Panc1 (cell line): ENCODE measurements around the gene TRIM41. TPM values are rescaled to one million over a fixed set of nuclear protein-coding genes. Genes with fewer than 3 reads are reported as not detected.
"Not testable (repeated sequence)": the region's sequence is repeated elsewhere in the genome, so short reads cannot be mapped to it uniquely, and the experiment has no call there.

Source experiments
- ATAC-seq: fragments of 200-7000 bp; cut with Tn5 transposase; 2 replicates; pipeline ENCODE4 v1.9.1; 2020; ENCODE audit warnings: mild to moderate bottlenecking, moderate library complexity
- BruUV-seq: library from RNA; stranded (reverse); fragments of 400-500 nt; replicated peaks from 2 replicates; lab custom pipeline; 2021; lab: Mats Ljungman, UMichigan
- CTCF ChIA-PET: fragments of 300-600 bp; sonication (Branson Sonifier 250); formaldehyde crosslinking; loops from one replicate; lab custom pipeline; 2022; ENCODE audit warnings: antibody characterized with exemption; lab: Charles Lee
- POLR2A ChIA-PET: fragments of 300-600 bp; sonication (Branson Sonifier 250); formaldehyde crosslinking; loops from one replicate; lab custom pipeline; 2022; ENCODE audit warnings: antibody characterized with exemption; lab: Charles Lee
- DNase-seq: peaks from one replicate; pipeline ENCODE4 v3.0.0-alpha.2; 2010; ENCODE audit warnings: low read depth, low spot score
- H3K27ac ChIP-seq: 2 replicates; pipeline ENCODE4 v1.5.1; 2011; ENCODE audit warnings: mild to moderate bottlenecking, low read length, inconsistent platforms
- H3K27me3 ChIP-seq: fragments of 200-500 bp; sonication (Bioruptor generic); 2 replicates; pipeline ENCODE4 v1.6.0; 2014; ENCODE audit warnings: low read length, inconsistent platforms; ENCODE audit not compliant: control insufficient read depth, insufficient read depth
- H3K36me3 ChIP-seq: fragments of 200-500 bp; sonication (Bioruptor generic); 2 replicates; pipeline ENCODE4 v1.5.1; 2014; ENCODE audit warnings: inconsistent platforms, mild to moderate bottlenecking, low read length, moderate library complexity; ENCODE audit not compliant: control insufficient read depth, insufficient read depth
- H3K4me1 ChIP-seq: 2 replicates; pipeline ENCODE4 v1.5.1; 2011; ENCODE audit warnings: inconsistent platforms, mild to moderate bottlenecking, low read length, moderate library complexity; ENCODE audit not compliant: control insufficient read depth, insufficient read depth
- H3K4me3 ChIP-seq, 2 experiments: 2 replicates each; pipeline ENCODE4 v1.5.1; 2011 to 2012; ENCODE audit warnings: low read depth in 2 of 2, low read length in 2 of 2, mild to moderate bottlenecking in 2 of 2, inconsistent platforms in 1 of 2, moderate library complexity in 1 of 2
- H3K9me3 ChIP-seq: fragments of 200-500 bp; sonication (Bioruptor generic); 2 replicates; pipeline ENCODE4 v1.5.1; 2014; ENCODE audit warnings: low read depth, mild to moderate bottlenecking, inconsistent platforms, low read length, moderate library complexity; ENCODE audit not compliant: control insufficient read depth, insufficient read depth
- POLR2AphosphoS5 ChIP-seq: IDR thresholded peaks from 2 replicates; pipeline ENCODE4 v1.6.1; 2012; ENCODE audit warnings: mild to moderate bottlenecking, low read depth, low read length, moderate library complexity
- SIN3A ChIP-seq: IDR thresholded peaks from 2 replicates; pipeline ENCODE4 v1.6.1; 2012; ENCODE audit warnings: low read depth, mild to moderate bottlenecking, low read length, moderate library complexity, borderline replicate concordance; ENCODE audit not compliant: insufficient read depth
- TCF7L2 ChIP-seq: IDR thresholded peaks from 2 replicates; pipeline ENCODE4 v1.6.1; 2011; ENCODE audit warnings: mild to moderate bottlenecking, low read depth, low read length, inconsistent platforms
- in situ Hi-C: cut with HindIII; loops from 2 replicates; pipeline ENCODE4 v1.10.0; 2016; ENCODE audit warnings: low sequenced_read_pairs, low pct_unique_long_range_greater_than_20kb
- intact Hi-C: fragments of 100-400 bp; cut with micrococcal nuclease; formaldehyde crosslinking; loops from one replicate; pipeline ENCODE4 v1.10.0; 2022; ENCODE audit not compliant: unreplicated experiment
- total RNA-seq: library from RNA; stranded (reverse); gene quantifications from one replicate; pipeline ENCODE4 v1.2.1, GENCODE V29; 2021; ENCODE audit not compliant: unreplicated experiment
- TF ChIP-seq, protein P1 (sequence below): fragments of 450-650 bp; IDR thresholded peaks from 2 replicates; pipeline ENCODE4 v1.5.1; 2017; ENCODE audit warnings: mild to moderate bottlenecking
- TF ChIP-seq, protein P2 (sequence below), 2 experiments: IDR thresholded peaks; 2 replicates each; pipeline ENCODE4 v1.6.1; 2011 to 2012; ENCODE audit warnings: low read depth in 2 of 2, control low read depth in 1 of 2, low read length in 1 of 2, mild to moderate bottlenecking in 1 of 2, moderate library complexity in 1 of 2; ENCODE audit not compliant: insufficient read depth in 1 of 2

TRIM41 gene
- total RNA-seq, 1 experiment from 2014 or later: 58.3 TPM

DNA sequence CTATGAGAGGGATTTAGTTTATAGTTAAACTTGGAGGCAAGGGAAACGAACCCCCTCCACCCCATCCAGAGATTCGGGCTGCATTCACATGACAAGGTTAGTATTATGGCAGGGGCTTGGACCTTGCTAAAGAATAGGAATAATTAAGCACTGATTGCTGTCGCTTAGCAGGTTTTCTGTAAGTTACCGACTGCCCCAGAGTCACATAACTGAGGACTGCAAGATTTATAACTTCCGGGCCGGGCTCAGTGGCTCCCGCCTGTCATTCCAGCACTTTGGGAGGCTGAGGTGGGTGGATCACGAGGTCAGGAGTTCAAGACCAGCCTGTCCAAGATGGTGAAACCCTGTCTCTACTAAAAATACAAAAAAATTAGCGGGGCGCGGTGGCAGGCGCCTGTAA lies 44.8 kb downstream of the TRIM41 start:
- H3K9me3 ChIP-seq, H3K27me3 ChIP-seq, H3K4me1 ChIP-seq, DNase-seq, ATAC-seq, intact Hi-C loops, in situ Hi-C loops, BruUV-seq, H3K36me3 ChIP-seq, CTCF ChIA-PET, POLR2A ChIA-PET, H3K27ac ChIP-seq, H3K4me3 ChIP-seq: not testable (repeated sequence)

DNA sequence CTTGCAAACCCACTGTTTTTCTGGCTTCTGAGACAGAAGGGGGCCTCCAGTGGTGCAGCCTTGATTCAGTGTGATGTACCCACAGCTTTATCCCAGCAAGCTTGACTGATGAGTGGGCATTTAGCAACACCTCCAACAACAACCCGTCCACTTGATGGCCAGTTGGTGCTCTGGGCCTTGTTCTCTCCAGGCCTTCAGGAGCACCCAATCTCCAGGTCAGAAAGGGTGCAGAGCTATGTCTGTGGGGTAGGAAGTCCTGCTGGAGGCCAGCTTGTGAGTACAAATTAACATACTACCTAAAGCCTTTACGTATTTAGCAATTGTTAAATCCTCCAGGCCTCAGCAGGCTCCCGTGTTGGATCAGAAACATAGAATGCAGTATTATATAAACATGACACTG lies 48.0 kb downstream of the TRIM41 start:
- POLR2A ChIA-PET: no interaction called here
- DNase-seq (no peak), ATAC-seq (no peak)
- Histone ChIP-seq H3K27ac (no peak overlapping the region), H3K9me3 (no peaks in the 10 kb centered on the region), H3K27me3 (no peaks in the 10 kb centered on the region), H3K4me1 (no peaks in the 10 kb centered on the region), H3K36me3 (no peaks in the 10 kb centered on the region), H3K4me3 (no peak overlapping the region)
- TF ChIP-seq, protein P1, sequence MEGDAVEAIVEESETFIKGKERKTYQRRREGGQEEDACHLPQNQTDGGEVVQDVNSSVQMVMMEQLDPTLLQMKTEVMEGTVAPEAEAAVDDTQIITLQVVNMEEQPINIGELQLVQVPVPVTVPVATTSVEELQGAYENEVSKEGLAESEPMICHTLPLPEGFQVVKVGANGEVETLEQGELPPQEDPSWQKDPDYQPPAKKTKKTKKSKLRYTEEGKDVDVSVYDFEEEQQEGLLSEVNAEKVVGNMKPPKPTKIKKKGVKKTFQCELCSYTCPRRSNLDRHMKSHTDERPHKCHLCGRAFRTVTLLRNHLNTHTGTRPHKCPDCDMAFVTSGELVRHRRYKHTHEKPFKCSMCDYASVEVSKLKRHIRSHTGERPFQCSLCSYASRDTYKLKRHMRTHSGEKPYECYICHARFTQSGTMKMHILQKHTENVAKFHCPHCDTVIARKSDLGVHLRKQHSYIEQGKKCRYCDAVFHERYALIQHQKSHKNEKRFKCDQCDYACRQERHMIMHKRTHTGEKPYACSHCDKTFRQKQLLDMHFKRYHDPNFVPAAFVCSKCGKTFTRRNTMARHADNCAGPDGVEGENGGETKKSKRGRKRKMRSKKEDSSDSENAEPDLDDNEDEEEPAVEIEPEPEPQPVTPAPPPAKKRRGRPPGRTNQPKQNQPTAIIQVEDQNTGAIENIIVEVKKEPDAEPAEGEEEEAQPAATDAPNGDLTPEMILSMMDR: no peak
- TF ChIP-seq POLR2AphosphoS5: no peak
- TF ChIP-seq SIN3A: no peak
- no peak for TF ChIP-seq TCF7L2
- TF ChIP-seq, protein P2, sequence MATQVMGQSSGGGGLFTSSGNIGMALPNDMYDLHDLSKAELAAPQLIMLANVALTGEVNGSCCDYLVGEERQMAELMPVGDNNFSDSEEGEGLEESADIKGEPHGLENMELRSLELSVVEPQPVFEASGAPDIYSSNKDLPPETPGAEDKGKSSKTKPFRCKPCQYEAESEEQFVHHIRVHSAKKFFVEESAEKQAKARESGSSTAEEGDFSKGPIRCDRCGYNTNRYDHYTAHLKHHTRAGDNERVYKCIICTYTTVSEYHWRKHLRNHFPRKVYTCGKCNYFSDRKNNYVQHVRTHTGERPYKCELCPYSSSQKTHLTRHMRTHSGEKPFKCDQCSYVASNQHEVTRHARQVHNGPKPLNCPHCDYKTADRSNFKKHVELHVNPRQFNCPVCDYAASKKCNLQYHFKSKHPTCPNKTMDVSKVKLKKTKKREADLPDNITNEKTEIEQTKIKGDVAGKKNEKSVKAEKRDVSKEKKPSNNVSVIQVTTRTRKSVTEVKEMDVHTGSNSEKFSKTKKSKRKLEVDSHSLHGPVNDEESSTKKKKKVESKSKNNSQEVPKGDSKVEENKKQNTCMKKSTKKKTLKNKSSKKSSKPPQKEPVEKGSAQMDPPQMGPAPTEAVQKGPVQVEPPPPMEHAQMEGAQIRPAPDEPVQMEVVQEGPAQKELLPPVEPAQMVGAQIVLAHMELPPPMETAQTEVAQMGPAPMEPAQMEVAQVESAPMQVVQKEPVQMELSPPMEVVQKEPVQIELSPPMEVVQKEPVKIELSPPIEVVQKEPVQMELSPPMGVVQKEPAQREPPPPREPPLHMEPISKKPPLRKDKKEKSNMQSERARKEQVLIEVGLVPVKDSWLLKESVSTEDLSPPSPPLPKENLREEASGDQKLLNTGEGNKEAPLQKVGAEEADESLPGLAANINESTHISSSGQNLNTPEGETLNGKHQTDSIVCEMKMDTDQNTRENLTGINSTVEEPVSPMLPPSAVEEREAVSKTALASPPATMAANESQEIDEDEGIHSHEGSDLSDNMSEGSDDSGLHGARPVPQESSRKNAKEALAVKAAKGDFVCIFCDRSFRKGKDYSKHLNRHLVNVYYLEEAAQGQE (IDR thresholded peaks at IDR 0.05; ENCODE audit: insufficient read depth in 1 of 2, low read depth in 2 of 2, low read length in 1 of 2): no peak
- intact Hi-C loops (no loop called here), in situ Hi-C loops (no loop called here)
- no TSS peak for BruUV-seq
- CTCF ChIA-PET: no interaction called here

DNA sequence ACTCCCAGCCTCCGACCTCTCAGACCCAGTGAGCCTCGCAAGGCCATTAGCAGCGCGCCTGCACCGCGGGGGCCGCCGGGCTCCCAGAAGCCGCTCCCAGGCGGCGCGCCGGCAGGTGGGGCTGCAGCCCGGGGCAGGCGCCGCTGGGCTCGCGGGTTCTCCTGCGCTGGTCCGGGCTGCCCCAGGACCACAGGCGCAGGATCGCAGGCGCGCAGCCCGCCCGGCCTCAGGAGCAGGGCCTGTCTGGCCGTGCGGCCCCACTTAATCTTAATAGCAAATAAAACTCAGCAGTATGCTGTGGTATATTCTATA lies 50.3 kb downstream of the TRIM41 start:
- CTCF ChIA-PET, BruUV-seq, H3K9me3 ChIP-seq, intact Hi-C loops, H3K4me1 ChIP-seq, H3K27ac ChIP-seq, in situ Hi-C loops, DNase-seq, H3K27me3 ChIP-seq, H3K4me3 ChIP-seq, POLR2A ChIA-PET, H3K36me3 ChIP-seq: not testable (repeated sequence)
- TF ChIP-seq, protein P1: peak; percentile 68
- peak; percentile 94 for ATAC-seq
